Ishikawa (cell line): Measurements from ENCODE around the gene MLLT3.

ENCODE experiments used
- CEBPB ChIP-seq: IDR thresholded peaks from 2 replicates; pipeline ENCODE4 v1.6.1; 2012
- EGR1 ChIP-seq: IDR thresholded peaks from 2 replicates; pipeline ENCODE4 v1.6.1; 2012
- EP300 ChIP-seq: IDR thresholded peaks from 2 replicates; pipeline ENCODE4 v1.6.1; 2012; ENCODE audit warnings: borderline replicate concordance
- FOXM1 ChIP-seq: IDR thresholded peaks from 2 replicates; pipeline ENCODE4 v1.6.1; 2012; ENCODE audit warnings: low read depth, borderline replicate concordance
- MAX ChIP-seq: IDR thresholded peaks from 2 replicates; pipeline ENCODE4 v1.6.1; 2012
- NFIC ChIP-seq: IDR thresholded peaks from 2 replicates; pipeline ENCODE4 v1.6.1; 2012
- RAD21 ChIP-seq: IDR thresholded peaks from 2 replicates; pipeline ENCODE4 v1.6.1; 2012; ENCODE audit warnings: low read depth
- REST ChIP-seq: IDR thresholded peaks from 2 replicates; pipeline ENCODE4 v1.6.1; 2012; ENCODE audit warnings: low read depth, mild to moderate bottlenecking
- TAF1 ChIP-seq: IDR thresholded peaks from 2 replicates; pipeline ENCODE4 v1.6.1; 2012; ENCODE audit warnings: low read depth, mild to moderate bottlenecking
- TCF12 ChIP-seq: IDR thresholded peaks from 2 replicates; pipeline ENCODE4 v1.6.1; 2012; ENCODE audit warnings: low read depth
- TEAD4 ChIP-seq: IDR thresholded peaks from 2 replicates; pipeline ENCODE4 v1.6.1; 2012
- YY1 ChIP-seq: IDR thresholded peaks from 2 replicates; pipeline ENCODE4 v1.6.1; 2012; ENCODE audit warnings: low read depth
- ZBTB7A ChIP-seq: IDR thresholded peaks from 2 replicates; pipeline ENCODE4 v1.6.1; 2012; ENCODE audit warnings: low read depth
- TF ChIP-seq, protein P1 (sequence below): IDR thresholded peaks from 2 replicates; pipeline ENCODE4 v1.6.1; 2012

GRCh38 chr9:20562051-20562450 is 60.2 kb downstream of the MLLT3 start:
- no peak for TF ChIP-seq TCF12
- no peak for TF ChIP-seq EP300
- no peak for TF ChIP-seq CEBPB
- no peak for TF ChIP-seq RAD21
- no peak for TF ChIP-seq MAX
- no peak for TF ChIP-seq NFIC
- TF ChIP-seq FOXM1, result no peak
- no peak for TF ChIP-seq TEAD4
- no peak for TF ChIP-seq REST
- no peak for TF ChIP-seq ZBTB7A
- TF ChIP-seq EGR1, result no peak
- TF ChIP-seq, protein P1, sequence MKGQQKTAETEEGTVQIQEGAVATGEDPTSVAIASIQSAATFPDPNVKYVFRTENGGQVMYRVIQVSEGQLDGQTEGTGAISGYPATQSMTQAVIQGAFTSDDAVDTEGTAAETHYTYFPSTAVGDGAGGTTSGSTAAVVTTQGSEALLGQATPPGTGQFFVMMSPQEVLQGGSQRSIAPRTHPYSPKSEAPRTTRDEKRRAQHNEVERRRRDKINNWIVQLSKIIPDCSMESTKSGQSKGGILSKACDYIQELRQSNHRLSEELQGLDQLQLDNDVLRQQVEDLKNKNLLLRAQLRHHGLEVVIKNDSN, result no peak
- no peak for TF ChIP-seq TAF1
- TF ChIP-seq YY1, result no peak
